ENCODE data around the gene EBF3.

The EBF3 gene

DNA sequence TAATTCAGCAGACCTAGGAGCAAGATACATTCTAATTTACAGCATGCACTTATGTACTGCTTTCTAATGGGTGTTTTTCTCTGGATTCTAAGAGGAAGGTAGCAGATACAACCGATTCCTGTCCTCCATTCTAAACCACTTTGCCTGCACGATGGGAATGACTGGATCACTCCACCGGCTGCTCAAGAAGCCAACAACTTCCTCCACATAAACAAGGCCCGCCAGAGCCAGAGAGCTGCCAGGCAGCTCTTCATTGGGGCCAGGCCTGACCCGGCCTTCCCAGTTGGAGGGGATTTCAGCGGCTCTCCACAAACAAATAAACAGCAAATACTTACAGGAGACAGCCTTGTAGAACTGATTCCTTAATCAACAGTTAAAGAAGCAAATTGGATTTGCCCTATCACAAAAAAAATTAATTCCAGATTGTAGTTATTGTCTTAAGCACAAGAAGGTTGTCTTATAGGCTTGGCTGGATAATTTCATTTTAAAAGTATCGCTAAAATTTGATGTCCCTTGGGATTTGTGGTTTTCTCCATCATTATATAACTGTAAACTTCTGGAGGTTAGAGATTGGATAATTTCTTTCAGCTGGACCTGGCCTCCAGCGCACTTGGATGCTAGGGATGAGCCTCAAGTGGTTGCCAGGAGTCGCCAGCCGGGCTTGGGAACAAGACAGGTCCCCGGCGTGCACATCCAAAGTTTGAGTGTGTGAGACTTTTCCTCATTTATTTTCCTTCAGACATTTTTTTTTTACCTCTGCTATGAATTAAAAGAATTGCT, 20.9 kb downstream of the EBF3 start:
- DNase-seq = no peak

- no peak for DNase-seq
These were observed 21.7 kb downstream of the EBF3 start for GRCh38 chr10:129942391-129942790.

DNA sequence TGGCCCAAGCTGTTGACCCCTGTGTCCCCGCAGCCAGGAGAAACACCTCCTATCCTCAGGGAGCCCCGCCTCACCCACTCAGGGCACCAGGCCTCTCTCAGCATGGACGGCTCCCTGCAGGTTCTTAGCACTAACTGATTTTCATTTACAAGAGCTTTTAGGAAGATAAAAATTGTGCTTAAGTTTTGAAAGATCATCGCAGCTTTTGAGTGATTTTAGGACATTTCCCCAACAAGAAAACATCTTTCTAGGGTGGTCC, 22.1 kb downstream of the EBF3 start:
- no peak for DNase-seq

- no peak for DNase-seq
These were observed 22.7 kb downstream of the EBF3 start for GRCh38 chr10:129941199-129942018.

DNA sequence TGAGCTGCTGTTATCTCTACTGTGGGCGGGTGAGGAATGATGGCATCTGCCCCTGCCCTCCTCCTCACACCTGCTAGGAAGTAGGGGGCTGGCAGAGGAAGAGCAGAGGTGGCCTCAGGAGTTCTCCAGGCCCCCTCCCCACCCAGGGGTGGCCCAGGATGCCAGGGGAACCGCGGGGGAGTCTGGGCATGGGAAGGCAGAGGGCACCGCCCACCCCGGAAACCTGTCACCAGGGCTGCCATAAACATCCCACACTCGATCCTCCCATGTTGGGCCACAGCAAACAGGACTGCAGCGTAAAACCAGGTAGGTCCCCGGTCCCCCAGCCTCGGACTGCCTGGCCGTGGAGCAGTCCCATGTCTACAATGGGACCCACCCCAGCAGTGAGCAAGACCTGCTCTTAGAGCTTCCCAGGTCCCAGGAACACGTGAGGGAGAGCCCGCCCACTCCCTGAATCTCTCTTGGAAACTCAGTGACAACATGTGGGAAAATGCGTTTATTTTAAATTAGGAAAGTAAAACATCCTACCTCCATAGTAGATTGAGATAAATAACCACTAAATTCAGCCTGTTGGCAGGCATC, 23.4 kb downstream of the EBF3 start:
- no peak for DNase-seq

DNA sequence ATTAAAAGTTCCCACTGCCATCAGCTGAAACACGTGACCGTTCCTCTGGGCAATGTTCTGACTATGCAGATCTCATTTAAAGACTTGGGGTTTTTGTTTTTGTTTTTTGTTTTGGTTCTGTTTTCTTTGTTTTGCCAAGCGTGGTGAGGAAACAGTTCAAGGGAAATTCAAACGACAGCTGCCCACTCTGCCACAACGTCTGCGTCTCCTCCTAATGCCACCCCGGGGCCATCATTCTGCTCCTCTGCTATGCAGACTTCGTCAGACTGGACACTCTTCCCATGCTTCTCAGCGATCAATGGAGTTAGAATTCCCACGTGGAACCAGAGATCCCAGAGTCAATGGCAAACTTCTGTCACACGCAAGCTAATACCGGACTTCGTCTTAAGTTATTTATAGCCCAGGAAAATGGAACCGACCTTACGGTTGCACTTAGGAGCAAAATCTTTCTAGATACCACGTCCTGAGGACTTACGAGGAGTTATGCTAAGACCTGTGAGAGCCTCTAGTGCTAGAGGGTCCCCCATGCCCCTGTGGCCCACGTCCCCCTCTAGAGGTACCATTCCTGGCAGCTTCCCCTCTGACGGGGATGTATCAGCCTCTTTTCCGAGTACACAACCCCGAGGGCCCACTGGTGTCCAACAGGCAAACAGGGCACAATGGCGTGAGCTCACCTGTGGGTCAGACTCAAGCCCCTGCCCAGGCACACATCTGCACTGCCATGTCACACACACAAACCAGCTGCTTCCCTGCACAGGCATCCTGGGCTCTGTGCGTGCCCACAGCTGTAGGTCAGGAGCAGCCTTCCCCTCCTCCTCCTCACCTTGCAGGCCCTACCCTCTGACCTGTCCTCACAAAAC, 24.4 kb downstream of the EBF3 start:
- no peak for DNase-seq

DNA sequence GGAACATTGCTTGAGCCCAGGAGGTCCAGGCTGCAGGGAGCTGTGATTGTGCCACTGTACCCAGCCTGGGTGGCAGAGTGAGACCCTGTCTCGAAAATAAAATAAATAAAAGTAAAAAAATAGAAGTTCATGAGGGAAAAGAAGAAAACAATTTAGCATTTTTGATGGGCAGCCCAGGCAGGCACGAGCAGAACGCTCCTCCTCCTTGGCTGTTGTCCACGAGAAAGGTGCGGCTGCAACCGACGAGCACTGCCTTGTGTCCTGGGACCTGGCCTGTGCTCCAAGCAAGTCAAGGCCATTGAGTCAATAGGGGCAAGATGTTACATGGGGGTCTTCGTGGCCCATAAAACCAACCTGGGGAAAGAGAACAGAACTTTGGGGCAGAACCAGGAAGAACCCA, 25.6 kb downstream of the EBF3 start:
- no peak for DNase-seq

- no peak for DNase-seq
These were observed 26.7 kb downstream of the EBF3 start for GRCh38 chr10:129937351-129937751.

DNA sequence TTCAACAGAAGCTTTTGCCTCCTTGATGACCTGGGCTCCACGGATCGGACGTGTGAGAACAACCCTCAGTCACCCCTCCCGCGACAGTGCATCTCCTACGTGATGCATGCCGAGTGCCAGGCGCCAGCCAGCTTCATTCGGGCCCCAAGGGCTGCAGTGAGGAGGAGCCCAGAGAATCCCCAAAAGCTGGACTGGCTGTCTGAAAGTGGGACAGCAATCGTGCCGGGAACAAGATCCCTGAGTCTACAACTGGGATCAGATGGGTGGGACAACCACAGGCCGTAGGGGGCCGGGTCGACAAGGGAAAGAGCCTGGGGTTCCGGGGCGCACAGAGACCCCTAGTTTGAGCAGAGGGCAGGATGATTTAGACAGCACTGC, 27.2 kb downstream of the EBF3 start:
- DNase-seq = no peak

- DNase-seq = no peak
These were observed 27.7 kb downstream of the EBF3 start for GRCh38 chr10:129936266-129936922.

GRCh38 chr10:129935867-129936152, 28.3 kb downstream of the EBF3 start:
- DNase-seq = no peak

- no peak for DNase-seq
These were observed 28.8 kb downstream of the EBF3 start for GRCh38 chr10:129935102-129935866.

- DNase-seq = no peak
These were observed 29.7 kb downstream of the EBF3 start for GRCh38 chr10:129934196-129934925.

DNA sequence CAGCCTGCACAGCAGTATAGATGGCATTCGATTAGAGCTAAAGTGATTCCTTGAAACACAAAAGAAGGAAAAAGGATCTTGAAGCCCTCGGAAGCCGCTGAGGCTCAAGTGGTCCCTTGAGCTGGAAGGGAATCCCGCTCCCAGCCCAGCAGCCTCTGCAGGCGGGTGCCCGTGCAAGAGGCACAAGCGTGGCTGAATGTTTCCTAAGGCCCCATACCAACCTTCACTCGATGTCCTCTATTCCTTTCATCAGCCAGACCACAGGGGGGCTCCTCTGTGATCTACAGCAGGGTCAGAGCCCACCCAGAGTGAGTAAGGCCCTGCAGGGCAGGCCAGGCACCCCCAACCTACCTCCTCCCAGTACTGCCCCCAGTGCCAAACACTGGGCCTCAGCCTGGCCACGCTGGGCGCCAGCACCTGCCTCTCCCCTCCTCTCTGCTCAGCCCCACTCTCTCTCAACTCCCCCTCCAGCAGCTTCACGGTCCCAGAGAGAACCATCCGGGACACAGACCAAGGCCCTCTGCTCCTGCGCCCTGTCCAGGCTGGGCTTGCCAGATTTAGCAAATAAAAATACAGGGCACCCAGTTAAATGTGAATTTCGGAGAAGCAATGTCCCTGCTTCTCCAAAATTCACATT, 30.5 kb downstream of the EBF3 start:
- no peak for DNase-seq

- DNase-seq = no peak
These were observed 31.2 kb downstream of the EBF3 start for GRCh38 chr10:129932751-129933433.

DNA sequence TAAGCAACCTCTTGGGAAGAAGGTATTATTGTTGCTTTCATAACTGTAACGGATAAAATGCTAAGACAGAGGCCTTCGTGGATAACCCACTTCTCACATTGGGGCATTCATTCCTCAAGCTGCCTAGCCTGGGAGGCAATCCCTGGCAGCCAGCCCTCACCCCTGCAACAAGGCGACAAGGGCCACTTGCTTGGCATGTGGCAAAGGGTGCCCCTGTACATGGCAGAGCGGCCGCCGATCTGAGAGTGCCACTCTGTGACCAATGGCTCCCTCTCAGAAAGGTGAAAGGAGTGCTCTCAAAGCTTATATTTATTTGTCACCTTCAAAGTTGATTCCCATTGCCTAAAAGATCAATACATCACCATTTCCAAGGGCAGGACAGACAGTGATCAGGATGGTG, 31.9 kb downstream of the EBF3 start:
- no peak for DNase-seq

- no peak for DNase-seq
These were observed 34.5 kb downstream of the EBF3 start for GRCh38 chr10:129929343-129930292.

DNA sequence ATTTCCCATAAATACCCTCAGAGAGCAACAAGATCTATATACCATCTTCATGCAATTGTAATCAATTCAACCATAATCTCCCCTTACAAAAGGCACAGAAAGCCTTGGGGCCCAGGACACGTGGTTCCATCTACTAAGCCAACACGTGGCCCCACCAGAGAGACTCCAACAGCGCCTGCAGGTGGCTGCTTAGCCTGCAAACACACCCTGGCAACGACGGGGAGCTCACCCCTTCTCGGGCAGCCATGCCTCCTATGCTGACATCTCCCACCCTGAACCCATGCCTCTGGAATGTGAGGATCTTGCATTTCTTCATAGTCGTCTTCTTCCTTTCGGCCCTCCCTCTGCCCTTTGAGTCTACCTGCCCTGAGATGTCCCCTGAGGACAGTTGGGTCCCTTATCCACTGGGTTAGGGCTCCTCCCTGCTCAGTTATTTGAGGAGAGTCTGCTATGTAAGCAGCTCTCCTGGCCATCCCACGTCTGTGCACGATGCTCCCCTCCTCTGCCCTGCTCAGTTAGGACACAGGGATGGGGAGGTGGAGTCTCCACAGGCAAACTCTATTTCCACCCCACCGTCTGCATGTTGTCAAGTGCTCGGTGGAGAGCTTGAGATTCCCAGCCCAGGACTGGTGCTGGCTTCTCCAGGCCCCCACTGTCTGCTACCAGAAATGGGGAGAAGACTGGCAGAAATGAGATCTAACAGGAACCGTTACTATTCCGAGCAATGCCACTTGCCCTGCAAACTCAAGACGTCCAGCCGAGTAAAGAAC, 36.5 kb downstream of the EBF3 start:
- DNase-seq = no peak
